HG03095 (cell line): ENCODE measurements around the gene EPC1.

Experiments
- ATAC-seq: cut with Tn5 transposase; IDR thresholded peaks from one replicate; pipeline ENCODE4 v1.9.1; 2021; ENCODE audit warnings: moderate library complexity; ENCODE audit not compliant: unreplicated experiment

The EPC1 gene

DNA sequence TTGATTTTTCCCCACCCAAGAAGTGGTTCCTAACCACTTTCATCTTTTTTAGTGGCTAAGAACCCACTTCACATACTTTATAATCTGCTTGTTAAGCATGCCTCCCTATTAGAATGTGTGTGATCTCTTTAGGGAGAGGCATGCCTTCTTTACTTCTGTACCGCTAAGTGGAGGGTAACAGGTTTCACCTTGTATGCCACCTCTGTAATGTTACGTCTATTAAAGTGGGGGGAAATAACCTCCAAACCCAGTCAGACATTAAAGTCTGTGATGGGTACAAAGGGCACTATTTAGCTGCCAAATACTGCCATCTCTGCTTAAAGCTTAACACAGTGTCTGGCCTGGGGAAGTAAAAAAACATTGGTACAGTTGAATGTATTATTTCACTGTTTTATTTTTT, 51.9 kb downstream of the EPC1 start:
- no peak for ATAC-seq

GRCh38 chr10:32293581-32293980, 53.4 kb downstream of the EPC1 start:
- ATAC-seq, result no peak

GRCh38 chr10:32279795-32280194, 67.2 kb downstream of the EPC1 start:
- no peak for ATAC-seq

GRCh38 chr10:32273336-32273735, 73.6 kb downstream of the EPC1 start:
- no peak for ATAC-seq

- no peak for ATAC-seq
Measured at GRCh38 chr10:32271617-32272016, 75.3 kb downstream of the EPC1 start.

DNA sequence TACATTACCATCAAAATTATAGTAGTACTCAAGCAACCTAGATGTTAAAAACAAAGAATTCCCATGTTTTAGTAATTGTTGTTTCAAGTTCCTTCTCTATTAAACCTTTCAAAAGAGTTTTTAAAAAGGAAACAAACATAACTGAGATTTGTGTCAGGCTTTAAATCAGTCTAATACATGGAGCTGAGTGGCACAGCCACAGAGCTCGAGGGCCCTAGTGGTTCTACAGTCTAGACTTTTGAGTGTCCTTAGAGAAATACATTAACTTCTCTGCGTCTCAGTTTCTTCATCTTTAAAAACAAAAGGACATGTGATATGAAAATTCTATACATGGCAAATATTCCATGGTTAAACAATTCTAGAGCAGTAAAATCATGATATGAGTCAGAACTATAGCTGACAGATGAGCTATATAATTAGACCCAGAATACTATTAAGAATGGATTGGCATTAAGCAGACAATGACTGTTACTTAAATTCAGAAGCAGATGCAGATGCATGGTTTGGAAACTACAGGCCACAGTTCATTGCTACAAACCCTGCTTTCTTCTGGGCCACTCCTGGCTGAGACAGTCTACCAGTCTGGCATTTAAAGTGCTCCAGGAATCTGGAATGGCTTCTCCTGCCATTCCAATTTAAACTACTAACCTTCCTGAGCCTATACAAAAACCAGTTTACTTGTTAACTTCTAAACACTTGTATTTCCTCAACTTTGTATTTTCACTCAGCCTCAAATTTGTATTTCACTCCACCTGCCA, 77.4 kb downstream of the EPC1 start:
- ATAC-seq, result no peak

DNA sequence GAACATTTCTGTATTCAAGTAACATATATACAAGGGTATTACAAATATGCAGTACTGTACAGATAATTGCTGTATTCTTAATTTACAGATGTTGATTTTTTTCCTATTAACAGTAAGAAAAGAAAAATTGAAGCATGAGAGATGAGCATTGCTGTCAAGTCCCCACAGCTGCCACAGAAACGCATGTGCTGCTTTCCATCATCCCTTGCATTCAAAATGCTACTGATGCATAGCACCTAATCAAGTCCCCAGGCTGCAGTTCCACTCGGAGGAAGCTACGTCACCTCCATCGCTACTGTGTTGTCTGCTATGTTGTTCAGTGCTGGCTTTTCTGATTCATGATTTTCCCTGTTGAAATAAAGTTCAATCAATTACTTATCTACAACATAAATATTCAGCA, 78.2 kb downstream of the EPC1 start:
- no peak for ATAC-seq

GRCh38 chr10:32266979-32267378, 80.0 kb downstream of the EPC1 start:
- ATAC-seq, result no peak

- ATAC-seq, result no peak
Measured at GRCh38 chr10:32266566-32266965, 80.4 kb downstream of the EPC1 start.

- no peak for ATAC-seq
Measured at GRCh38 chr10:32265756-32266155, 81.2 kb downstream of the EPC1 start.

- no peak for ATAC-seq
Measured at GRCh38 chr10:32263300-32263699, 83.7 kb downstream of the EPC1 start.

- ATAC-seq, result no peak
Measured at GRCh38 chr10:32259551-32259950, 87.4 kb downstream of the EPC1 start.

GRCh38 chr10:32256613-32257437, 90.1 kb downstream of the EPC1 start:
- peak; percentile 56 for ATAC-seq

- no peak for ATAC-seq
Measured at GRCh38 chr10:32253821-32254220, 93.1 kb downstream of the EPC1 start.

GRCh38 chr10:32253276-32253675, 93.7 kb downstream of the EPC1 start:
- no peak for ATAC-seq

- ATAC-seq, result peak; percentile 86
Measured at GRCh38 chr10:32250489-32250888, 96.5 kb downstream of the EPC1 start.

GRCh38 chr10:32246685-32247084, 100.3 kb downstream of the EPC1 start:
- no peak for ATAC-seq

DNA sequence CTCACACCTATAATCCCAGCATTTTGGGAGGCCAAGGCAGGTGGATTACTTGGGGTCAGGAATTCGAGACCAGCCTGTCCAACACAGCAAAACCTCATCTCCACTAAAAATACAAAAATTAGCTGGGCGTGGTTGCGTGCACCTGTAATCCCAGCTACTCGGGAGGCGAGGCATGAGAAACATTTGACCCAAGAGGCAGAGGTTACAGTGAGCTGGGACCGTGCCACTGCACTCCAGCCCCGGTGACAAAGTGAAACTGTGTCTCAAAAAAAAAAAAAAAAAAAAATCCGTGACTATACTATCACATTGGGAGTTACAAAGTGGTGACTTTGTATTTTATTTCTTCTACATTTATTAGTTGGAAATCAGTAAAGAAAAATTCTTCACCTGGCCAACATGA, 101.2 kb downstream of the EPC1 start:
- no peak for ATAC-seq

DNA sequence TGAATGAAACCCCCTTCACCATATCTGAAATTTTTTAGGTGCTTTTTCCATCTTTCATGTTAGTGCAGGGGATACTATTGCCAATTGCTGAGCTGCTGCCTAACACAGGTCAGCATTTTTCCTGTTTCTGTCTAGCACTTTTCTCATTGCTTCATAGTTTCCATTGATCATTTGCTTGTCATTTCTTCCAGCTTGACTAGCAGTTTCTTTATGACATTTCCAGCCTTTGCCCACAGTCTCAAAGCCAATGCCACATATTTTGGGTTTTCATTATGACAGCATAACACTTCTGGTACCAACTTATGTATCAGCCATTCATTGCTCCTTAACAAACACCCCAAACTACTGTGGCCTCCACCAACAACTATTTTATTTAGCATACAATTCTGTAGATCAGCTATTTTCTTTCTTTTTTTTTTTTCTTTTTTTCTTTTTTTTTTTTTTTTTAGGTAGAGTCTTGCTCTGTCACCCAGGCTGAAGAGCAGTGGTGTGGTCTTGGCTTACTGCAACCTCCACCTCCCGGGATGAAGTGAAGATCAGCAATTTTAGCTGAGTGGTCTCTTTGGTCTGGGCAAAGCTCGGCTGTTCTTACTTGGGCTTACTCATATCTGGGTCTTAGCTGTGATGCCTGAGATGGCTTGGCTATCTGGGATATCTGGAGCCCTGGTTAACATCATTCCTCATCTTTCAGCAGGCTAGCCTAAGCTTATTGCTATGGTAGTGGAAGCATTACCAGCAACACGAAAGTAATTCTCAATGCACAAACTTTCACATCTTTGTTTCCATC, 102.3 kb downstream of the EPC1 start:
- no peak for ATAC-seq

DNA sequence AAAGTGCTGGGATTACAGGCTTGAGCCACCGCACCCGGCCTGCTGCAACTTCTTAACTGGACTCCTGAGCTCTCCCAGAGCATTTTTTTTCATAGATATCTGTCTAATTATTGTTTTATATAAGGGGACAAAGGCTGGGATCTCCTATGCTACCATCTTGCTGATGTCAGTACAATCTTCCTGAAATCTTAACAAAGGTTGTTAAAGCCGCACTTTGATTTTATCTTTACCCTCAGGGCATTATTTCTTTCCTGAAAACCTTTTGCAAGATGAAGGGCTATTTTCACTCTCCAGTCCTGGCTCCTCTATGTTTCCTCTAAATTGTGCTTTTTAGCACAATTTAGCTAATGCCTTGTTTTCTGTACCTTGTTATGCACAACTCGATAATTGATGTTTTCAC, 102.9 kb downstream of the EPC1 start:
- ATAC-seq, result no peak

DNA sequence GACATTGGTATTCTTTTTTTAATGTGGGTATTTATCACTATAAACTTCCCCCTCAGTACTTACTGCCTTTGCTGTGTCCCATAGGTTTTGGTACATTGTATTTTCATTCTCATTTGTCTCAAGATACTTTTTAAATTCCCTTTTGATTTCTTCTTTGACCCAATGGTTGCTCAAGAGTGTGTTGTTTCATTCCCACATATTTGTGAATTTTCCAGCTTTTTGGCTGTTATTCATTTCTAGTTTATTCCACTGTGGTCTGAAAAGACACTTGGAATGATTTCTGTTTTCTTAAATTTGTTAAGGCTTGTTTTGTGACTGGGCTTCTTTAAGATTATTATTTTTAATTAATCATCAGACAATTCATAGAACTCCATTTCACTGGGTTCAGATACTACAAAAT, 105.0 kb downstream of the EPC1 start:
- ATAC-seq, result no peak

DNA sequence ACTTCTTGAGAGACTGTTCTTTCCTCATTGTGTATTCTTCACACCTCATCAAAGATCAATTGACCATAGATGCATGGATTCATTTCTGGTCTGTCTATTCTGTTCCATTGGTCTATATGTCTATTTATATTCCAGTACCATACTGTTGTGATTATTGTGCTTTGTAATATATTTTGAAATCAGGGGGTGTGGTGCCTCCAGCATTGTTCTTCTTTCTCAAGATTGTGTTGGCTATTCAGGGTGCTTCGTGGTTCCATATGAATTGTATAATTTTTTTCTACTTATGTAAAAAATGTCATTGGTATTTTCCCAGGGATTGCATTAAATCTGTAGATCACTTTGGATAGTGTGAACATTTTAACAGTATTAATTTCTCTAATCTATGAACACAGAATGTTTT, 106.5 kb downstream of the EPC1 start:
- ATAC-seq, result no peak
